ENCODE results near the gene RBM39. TPM values are rescaled to one million over a fixed set of nuclear protein-coding genes. Genes with fewer than 3 reads are reported as not detected.

Gene RBM39
- total RNA-seq, 4 donors from 2014 or later: 320 to 423 (median 379) TPM

DNA sequence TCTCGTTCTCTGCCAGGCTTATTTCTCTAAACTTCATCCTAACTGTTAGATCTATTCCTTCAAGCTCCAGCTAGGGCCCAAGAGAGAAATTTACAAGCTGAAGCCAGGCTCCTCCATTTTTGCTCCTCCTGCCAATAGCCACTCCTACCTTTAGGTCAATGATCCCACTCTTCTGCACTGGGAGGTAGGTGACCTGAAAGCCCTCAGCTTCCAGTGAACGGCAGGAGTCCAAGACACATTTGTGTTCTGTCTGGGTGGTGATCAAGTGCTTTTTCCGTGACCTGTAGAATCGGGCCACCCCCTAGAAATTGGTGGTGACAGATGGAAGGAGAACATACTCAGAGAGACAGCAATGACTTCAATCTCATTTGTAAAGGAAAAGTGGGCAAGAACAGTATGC, 51.8 kb downstream of the RBM39 start:
- TF ChIP-seq, protein P1, sequence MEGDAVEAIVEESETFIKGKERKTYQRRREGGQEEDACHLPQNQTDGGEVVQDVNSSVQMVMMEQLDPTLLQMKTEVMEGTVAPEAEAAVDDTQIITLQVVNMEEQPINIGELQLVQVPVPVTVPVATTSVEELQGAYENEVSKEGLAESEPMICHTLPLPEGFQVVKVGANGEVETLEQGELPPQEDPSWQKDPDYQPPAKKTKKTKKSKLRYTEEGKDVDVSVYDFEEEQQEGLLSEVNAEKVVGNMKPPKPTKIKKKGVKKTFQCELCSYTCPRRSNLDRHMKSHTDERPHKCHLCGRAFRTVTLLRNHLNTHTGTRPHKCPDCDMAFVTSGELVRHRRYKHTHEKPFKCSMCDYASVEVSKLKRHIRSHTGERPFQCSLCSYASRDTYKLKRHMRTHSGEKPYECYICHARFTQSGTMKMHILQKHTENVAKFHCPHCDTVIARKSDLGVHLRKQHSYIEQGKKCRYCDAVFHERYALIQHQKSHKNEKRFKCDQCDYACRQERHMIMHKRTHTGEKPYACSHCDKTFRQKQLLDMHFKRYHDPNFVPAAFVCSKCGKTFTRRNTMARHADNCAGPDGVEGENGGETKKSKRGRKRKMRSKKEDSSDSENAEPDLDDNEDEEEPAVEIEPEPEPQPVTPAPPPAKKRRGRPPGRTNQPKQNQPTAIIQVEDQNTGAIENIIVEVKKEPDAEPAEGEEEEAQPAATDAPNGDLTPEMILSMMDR (IDR thresholded peaks at IDR 0.05; ENCODE audit: low read depth): no peak

DNA sequence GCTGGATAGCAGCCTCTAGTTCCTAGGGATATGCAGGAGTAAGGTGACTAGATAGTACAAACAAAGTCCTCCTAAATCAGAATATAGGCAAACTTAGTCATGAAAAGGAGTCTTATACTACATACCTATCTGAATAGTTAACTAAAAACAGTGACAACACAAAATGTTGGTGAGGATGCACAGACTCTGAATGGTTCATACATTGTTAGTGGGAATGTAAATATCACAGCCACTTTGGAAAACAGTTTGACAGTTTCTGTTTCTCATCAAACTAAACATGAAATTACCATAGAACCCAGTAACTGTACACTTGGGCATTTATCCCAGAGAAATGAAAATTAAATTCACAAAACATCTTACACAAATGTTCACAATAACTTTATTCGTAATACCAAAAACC, 60.1 kb downstream of the RBM39 start:
- TF ChIP-seq, protein P1 (IDR thresholded peaks at IDR 0.05; ENCODE audit: low read depth): no peak

DNA sequence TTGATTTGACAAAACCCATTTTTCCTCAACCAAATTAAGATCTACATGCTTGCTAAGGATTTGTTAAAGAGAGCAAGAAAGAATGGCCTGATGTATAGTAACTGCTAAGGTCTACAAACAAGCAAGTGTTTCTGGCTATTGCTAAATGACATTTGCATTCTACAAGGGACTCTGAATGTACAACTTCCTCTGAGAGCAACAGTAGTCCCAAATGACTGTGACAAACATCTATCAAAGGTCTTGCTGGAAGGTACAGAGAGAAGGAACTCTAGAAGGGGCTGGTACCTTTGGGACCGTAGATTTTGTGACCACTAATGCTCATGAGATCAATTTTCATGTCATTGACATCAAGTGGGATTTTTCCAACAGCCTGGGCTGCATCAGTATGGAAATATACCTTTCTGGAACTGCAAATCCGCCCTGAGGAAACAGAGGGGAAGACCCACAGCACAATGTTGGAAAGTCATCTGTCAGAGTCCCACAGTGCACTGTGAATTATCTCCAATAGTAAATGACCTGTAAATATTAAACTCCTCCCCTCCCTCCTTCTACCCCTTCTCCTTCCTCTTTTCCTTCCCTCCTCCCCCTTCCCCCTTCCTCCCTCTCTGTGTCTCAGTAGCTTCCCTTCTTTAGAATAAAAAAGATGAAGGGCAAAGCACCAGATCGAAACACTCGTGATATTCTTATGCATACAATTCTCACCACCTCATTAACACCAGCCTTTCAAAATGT, 61.4 kb downstream of the RBM39 start:
- TF ChIP-seq, protein P1 (IDR thresholded peaks at IDR 0.05; ENCODE audit: low read depth): no peak

DNA sequence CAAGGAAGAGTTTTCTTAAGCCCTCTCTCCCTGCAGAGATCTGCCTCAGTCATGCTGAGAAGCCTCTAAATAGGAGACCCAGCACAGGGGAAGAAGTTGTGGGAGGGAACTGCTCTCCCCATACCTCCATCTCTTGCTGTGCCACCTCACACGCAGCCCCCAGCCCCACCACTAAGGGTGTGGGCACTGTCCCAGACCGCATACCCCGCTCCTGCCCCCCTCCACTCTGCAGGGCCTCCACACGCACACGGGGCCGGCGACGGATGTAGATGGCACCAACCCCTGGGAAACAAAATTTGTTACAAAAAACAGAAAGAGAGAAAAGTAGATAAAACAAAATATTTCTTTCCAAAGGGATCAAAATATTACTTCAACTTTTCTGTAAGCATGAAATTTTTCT, 67.1 kb downstream of the RBM39 start:
- TF ChIP-seq, protein P1 (IDR thresholded peaks at IDR 0.05; ENCODE audit: low read depth): no peak

DNA sequence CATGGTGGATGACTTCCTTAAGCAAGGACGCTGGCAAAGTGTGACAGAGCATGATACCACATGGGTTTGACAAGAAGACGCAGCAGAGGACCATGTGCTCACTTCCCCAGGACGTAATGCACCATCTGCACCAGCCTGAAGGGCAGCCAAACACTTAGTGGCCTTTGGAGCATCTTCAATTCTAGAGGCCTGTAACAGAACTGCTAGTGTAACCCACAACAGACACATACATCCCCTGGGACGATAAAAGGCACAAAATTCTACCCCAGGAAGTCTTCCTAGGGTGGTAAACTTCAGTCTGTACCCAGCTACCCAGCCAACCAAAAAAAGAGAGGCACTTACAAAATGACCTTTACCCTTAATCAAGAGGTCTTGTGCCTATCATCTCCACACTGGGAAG, 68.2 kb downstream of the RBM39 start:
- TF ChIP-seq, protein P1 (IDR thresholded peaks at IDR 0.05; ENCODE audit: low read depth): no peak

DNA sequence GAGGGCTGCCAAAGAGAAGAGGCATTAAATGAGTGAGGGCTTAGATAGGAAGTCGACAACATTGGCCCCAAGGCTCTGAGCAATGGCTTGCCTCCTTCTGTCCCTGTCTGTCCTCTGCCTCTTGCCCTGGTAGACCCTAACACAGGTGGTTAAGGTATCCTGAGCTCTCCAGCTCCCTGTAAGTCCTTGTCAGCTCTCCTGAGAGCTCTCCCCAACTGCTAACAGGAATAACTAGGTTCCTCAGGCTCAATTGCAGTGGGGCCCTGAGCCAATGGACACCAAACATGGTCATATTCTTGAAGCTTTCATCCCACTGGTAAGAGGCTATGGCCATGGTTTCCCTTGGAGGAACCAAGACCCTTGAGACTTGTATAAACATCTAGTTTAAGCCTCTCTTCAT, 72.4 kb downstream of the RBM39 start:
- TF ChIP-seq, protein P1 (IDR thresholded peaks at IDR 0.05; ENCODE audit: low read depth): no peak

DNA sequence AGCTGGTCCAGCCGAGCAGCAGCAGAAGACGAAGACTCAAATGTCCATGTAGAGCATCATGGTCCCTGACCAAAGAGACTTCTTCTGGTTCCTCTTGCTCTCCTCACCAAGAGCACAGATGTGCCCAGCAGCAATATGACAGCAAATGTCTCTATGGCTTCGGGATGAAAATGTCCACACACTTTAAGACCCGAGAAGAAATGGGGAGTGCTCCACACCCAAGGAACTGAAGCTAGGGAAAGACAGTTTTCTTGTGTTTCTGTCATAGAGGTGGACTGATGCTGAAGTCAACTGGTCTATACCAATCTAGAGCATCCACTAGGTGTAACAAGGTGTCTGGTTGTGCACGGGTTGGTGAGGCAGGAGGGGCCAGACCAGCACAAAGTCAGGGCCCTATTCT, 72.8 kb downstream of the RBM39 start:
- TF ChIP-seq, protein P1 (IDR thresholded peaks at IDR 0.05; ENCODE audit: low read depth): no peak
